GM21717 (cell line): ENCODE measurements around the gene JADE1.
A peak's percentile ranks its signal among the peaks of the same experiment; 100 is the strongest.

Experiments
- ATAC-seq: cut with Tn5 transposase; IDR thresholded peaks from one replicate; pipeline ENCODE4 v1.9.1; 2021; ENCODE audit warnings: mild to moderate bottlenecking, moderate library complexity; ENCODE audit not compliant: unreplicated experiment

Gene JADE1

DNA sequence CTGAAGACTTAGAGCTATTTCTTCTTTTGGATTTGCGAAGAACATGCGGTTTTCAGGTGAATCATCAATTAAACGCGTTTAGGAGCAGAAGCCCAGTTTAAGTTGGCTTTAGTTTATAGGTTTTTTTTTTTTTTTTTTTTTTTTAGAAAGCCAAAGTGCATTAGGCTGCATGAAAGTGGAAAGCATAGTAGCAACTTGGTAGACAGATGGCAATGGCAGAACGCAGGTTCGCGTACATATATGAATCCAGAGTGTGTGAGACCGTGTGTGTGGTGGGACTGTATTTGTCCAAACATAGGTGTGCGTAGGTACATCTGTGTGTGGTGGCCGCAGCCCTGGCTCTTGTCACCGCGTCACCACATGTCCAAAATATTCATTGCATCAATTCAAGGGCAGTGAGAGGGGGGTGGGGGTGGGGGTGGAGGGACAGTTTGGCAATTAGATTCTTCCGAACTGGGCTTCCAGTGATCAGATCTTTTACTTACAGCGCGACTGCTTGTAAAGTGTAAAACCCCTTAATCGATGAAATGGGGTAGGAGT lies 901 bp downstream of the JADE1 start:
- no peak for ATAC-seq

DNA sequence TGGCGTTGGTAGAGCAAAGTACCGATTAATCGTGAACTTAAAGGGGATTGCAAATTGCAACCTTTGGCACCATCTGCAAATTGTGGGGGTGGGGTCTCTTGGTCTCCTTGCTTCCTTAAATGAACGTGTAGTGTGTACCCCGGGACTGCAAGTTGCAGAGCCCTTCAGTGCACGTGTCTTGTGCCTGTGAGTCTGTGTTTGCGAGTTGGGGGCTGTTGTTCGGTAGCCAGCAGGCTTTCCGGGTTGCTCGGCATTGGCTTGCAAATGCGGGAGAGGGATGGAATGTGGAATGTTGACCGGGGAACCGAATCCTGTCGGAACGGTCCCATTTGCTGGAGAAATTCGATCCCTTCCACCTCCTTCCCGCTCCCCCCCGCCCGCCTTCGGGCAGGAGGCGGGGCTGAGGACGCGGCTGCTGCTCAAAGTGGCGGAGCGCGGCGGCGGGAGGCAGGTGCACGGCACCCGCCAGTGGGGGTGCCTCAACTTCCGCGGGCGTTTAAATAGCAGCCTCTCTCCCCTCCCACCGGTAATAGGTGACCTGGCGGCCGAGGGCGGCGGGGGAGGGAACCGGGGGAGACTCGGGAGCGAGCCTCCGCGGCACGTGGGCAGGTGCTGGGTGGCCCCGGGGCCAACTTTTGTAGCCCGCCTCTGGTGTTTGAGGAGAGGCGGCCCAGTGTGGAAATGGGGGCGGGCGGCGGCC lies 1.5 kb downstream of the JADE1 start:
- ATAC-seq: peak; percentile 43

DNA sequence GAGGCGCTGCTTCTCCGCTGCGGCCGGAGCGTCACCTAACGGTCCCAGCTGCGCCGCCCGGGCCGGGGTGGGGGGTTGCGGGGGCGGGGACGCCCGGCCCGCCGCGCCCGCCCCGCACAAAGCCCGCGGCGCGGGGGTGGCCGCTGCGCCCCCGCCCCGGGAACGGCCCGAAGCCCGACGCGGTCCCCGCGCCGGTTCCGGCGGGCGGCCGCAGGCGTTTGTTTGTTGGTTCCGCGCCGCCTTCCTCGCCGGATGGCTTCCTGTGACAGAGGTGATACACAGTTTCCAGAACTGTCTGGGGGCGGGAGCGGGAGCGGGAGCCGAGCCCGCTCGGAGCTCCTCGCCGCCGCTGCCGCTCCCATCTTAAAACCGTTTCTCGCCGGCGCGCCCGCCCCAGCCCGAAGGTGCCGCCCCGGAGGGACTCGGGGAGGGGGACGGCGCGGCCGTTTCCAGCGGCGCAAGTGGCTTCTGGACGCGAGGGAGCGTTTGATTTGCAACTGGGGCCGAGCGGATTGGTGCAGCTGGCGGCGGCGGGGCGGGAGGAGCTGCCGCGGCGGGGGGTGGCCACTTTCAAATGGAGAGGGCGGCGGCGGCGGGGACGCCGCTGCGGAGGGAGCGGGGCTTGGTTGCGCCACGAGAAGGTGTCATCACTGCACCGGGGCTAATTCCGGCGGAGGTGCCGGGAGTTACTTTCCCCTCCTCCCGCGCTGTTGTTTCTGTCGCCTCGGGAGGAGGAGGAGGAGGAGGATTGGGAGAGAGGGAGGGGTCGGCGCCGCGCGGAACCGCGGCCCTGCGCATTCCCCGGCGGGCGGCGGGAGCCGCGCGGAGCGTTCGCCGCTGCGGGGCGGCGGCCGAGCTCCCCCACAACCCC lies 2.3 kb downstream of the JADE1 start:
- peak; percentile 57 for ATAC-seq

DNA sequence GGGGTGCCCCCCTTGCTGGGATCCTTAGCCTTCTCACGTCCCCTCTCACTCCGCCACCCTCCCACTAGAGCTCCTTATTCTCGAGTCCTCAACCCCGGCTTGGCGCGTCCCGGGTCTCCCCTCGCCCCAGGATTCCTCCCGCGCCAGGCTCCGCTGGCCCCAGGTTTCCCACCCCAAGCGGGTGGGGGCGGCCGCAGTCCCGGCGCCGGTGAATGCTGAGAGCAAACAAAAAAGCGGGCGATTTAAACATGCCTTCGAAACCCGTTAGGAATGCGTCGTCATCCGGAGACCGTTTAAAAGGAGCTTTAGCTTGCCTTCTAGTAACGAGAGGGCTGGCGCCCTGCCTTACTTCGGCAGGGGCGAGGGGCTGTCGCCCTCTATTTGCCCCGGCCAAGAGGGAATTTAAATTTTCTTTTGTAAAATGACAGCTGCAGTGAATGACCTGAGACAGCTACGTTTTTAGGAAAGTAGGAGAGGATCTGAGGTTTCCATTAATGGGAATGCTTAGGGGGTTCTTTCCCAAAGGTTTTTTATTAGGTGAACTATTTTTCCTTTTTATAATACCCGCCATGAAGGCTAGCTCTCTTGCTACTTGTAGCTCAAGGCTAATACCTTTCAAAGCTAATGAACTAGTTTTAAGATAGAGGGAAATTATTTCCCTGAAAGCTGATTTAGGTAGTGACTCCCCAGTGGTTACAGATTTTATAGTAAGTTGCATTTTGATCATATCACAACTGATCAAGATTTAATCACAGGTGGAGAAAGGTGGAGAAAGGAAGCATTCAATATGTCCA lies 3.1 kb downstream of the JADE1 start:
- no peak for ATAC-seq

DNA sequence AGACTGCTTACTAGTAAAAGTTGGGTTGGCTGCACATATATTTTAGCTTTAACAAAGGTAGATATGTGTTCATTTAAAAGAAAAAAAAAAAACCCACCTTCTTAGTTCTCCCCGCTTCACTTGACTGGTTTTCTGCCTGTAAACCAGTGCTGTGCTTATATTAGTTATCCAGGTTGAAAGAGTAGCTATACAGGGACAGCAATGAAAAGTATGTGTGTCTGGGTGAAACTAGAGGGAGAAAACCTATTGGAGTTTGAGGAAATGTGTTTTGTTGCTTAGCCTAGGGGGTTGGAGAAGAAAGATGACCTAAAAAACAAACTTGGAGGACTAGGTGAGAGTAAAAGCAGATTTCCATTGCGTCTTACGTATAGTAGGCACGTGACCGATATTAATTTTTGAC lies 4.5 kb downstream of the JADE1 start:
- no peak for ATAC-seq

DNA sequence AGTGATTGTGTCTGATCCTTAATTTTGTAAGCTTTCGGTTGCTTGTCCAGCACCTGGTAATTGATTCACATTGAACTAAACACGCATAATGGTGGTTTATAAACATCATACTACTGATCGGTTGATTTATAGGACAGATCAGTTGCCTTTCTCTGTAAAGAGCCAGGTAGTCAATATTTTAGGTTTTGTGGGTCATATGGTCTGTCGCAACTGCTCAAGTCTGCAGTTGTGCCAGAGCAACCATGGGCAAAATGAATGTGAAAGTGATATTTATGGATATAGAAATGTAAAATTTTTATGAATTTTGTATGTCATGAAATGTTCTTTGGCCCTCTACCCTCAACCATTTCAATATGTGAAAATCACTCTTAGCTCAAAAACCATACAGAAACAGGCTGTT lies 8.9 kb downstream of the JADE1 start:
- ATAC-seq: no peak

DNA sequence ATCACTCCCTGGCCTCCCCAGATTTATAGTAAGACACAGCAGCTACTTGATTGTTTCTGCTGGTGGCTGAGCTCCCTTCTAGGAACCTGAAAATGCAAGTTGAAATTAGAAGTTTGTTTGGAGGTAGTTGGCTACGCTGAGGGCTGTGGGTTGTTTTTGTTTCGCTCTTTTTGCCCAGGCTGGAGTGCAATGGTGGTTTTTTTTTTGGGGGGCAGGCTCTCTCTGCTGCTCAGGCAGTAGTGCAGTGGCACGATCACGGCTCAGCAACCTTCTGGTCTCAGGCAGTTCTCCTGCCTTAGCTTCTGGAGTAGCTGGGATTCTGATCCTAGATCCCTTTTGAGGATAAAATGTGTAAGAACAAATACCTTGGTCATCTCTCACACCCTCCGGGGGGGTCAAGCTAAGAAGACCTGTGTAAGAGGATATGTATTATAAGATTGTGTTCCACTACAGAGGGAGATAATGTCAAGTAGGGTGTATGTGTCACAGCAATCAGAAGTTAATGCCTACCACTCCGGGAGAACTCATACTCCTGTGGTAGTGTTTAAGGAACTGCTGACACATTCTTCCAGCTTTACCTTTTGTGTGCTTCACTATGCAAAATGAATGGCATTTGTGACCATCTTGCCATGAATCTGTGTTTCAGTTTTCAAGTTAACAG lies 9.7 kb downstream of the JADE1 start:
- no peak for ATAC-seq

DNA sequence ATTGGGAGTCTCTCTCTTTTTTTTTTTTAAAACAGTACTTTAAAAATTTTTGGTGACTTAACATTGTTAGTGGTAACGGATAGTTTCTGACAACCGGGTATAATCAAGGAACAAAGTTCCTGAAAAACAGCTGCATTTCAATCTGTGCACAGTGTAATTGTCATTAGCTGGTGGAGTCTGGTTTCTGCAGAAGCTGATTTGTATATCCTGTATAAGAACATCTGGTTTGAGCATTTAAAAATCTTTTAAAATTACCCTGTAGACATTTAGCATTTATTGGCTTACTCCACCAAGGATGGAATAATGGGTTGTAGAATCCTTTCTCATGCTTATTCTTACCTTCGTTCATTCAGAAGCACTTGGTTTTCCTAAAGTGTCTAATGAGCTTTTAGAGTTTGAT lies 11.2 kb downstream of the JADE1 start:
- ATAC-seq: no peak

DNA sequence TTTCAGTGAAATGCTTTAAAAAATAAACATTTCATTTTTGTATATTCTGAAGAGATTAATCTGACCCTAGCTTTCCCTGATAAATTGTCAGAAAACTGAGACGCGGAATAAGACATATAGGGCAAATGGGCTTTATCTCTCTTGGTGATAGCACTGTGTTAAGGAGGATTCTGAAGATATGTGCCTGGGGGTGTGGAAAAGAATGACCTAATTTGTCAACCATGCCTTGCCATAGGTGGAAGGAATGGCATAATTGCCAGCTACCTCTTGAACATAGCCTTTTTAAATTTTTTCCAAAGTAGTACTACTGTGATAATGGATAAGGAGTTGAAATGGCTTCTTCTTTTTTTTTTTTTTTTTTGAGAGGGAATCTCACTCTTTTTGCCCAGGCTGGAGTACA lies 11.7 kb downstream of the JADE1 start:
- no peak for ATAC-seq

DNA sequence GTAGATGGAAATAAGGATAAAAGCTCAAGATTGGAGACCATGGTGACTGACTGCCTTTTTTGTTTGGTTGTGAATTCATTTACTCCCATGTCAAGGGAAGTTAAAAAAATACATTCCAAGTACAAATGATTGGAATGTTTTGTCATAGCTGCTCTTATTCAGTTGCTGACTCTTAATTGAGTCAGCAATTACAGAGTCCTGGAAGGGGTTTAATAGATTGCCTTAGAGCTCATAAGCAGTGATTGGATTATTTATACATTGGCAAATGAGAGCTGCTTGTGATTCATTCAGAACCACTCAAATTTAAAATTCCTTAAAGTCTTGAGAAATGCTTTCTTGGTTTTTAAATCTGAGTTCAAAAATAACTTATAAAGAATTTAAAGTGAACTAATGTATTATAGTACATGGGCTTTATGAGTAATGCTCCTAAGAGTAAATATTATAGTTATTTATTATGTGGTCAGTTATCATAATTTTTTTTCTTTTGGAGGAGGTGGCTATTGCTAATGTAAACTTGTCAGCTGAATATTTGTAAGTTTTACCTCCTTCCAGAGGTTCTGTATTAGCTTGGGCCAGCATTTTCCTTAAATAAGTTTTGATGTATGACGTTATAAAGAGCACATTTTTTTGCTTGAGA lies 13.6 kb downstream of the JADE1 start:
- ATAC-seq: no peak

DNA sequence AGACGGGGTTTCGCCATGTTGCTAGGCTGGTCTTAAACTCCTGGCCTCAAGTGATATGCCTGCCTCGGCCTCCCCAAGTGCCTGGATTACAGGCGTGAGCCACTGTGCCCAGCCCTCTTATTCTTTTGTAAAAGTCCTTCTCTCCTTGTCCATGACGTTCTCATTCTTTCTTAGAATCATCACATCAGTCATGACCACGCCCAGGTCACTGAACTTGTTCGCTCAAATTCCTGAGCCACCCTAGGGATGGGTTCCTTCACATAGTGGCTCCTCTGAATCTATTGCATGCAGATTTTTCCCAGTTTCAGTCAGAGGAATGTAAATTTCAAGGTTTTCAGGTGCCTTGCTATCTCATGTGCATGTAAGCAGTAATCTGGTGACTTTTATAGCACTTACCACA lies 15.7 kb downstream of the JADE1 start:
- no peak for ATAC-seq

DNA sequence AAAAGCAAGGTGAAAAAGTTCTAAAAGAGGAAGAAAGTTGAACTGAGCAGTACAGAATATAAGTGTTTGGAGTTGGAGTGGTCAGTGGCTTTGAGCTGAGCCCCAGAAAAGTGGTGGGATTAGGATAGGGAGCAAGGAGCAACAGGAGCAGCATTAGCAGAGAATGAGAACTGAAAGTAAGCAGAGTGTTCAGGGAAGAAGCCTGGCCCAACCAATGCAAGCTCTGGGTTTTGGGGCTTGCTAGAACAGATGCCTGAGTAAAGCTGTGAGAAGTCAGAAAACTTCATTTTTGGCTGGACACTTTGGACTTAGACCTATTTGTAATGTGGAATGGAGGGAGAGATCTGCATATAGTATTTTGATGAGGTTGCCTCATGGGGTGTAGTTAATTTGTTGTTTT lies 17.8 kb downstream of the JADE1 start:
- no peak for ATAC-seq

DNA sequence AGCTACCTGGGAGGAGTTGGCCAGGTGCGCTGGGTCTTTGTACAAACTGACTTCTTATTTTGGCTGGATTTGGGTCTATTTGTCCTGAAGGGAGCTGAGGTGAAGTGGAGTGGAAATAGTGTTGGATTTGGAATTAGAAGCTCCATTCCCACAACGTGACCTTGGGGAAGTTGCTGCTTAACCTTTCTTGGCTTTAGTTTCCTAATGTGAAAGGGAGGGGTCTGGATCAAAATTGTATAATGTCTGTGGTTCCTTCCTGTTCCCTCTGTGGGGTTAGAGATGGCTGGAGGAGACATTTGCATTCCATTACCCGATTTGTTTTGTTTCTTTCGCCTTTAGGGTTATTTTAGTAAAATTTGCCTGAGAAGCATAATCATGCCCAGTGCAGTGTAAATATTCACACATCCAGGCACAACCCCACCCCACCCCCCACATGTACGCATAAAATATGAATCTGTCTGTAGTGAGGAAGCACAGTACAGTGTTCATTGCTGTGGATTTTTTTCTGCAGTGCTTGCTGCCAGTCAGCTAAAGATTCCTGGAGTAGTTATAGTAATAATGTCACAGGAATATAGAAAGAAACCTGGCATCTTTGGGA lies 21.5 kb downstream of the JADE1 start:
- ATAC-seq: peak; percentile 40

DNA sequence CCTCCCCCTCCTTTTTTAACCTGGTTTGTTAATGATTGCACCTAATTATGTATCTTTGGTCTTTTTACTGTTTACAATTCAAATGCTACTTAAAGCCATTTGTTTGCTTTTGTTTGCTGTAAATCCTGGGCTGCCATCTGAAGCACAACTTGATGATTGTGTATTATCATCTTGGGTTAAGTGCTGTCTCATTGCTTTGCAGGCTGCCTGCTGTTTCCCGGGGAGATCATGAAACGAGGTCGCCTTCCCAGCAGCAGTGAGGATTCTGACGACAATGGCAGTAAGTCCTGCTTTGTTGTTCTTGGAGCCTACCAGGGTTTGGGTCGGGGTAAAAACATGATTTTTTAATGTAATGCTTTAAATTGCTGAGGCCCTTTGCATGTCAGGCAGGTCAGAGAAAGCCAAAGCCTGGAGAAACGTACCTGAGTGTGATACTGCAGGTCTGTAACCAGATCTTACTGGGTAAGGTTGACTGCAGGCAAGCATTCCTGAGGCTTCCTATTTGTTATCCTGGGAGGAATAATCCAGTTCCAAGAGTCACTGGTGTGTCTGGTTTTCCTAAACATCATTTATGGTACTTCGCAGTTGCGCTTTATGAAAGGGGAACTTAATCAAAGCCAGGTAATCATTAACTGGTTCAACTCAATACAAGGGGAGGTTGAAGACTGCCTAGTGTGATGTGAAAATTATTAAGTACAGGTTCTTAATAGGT lies 22.2 kb downstream of the JADE1 start:
- no peak for ATAC-seq

DNA sequence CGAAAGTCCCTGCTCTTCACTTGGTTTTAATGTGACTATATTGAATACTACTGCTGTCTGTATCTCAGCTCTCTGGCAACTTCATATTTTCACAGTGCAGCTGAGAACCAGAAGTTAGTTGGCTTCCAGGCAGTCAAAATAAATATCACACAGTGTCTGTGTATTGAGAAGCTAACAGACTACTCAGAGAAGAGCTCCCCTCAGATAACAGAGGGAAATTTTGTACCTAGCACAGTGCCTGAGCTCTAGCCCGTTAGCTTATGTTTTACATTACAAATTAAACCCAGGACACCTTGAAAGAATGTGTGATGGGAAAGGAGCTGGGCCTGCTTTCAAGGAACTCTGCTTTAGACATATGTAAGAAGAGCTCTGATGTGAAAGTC lies 22.7 kb downstream of the JADE1 start:
- no peak for ATAC-seq

DNA sequence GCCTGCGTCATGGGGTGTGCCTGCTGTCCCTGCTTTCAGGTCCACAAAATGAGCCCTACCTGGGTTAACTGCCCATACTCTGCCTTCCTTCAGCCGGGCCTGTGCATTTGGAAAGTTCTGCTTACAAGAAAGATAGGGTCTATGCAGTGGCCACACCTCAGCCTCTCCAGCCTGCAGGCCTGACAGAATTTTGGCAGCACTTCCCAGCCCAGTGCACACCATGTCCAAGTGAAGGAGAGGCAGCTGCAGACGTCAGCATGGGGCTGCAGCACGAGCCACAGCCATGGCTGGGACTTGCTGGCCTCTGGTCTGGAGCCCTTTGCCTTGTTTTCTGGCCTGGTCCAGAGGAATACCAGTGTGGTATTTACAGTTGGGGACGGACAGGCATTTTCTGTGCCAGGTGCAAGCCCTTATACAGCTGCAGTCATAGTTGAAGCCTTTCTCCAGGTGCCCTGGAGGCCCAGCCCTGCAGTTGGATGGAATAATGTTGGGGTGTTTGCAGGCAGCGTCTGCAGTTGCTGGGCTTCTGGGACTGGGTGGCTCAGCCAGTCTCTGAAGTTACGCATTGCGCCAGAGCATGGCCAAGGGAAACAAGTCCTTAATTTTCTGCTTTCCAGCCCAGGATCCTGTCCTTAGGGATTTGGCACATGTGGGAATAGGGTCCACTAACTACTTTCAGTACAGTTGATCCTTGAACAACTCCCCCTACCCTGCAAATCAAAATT lies 26.2 kb downstream of the JADE1 start:
- no peak for ATAC-seq

DNA sequence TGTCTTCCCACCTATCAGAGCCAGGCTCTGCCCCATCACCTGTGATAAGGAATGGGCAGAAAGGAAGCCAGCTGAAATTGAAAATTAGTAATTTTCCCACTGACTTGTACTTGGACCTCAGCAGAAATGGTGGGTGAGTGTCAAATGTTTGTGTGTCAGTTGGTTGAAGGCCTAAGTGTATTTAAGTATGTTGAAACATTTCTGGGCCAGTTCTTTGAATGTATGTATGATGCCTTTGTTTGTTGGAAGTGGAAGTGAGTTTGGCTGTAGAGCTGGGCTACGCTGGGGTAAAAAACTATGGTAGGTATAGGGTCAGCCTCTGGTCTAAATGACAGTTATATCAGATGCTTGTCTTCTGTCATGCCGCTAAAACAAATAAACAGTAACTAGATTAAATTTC lies 27.7 kb downstream of the JADE1 start:
- no peak for ATAC-seq

DNA sequence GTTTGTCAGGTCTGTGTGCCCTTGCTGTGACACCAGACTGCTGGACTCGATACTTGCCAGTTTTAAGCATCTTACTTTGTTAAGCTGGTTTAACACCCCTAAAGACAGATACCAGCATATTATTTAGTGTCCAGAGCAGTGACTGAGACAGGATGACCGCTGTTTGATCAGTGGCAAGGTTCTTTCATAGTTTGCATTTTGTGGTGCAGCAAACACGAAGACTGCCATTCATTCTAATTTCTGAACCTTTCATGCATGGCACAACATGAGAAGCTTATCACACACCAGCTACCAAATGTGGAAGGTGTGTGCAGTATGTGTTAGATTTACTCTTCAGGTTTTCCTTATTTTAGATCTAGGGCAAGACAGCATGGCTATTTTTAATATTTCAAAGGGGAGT lies 28.2 kb downstream of the JADE1 start:
- no peak for ATAC-seq
